Common myeloid progenitor, CD34-positive (primary cell): Measurements from ENCODE around the gene CIAO3.

Experiments
- CTCF ChIA-PET: fragments of 350-600 bp; sonication (Branson Sonifier 250); formaldehyde crosslinking; loops from one replicate; lab custom pipeline; 2021; ENCODE audit warnings: antibody characterized with exemption; lab: Charles Lee
- POLR2A ChIA-PET: fragments of 350-600 bp; sonication (Branson Sonifier 250); formaldehyde crosslinking; loops from one replicate; lab custom pipeline; 2021; ENCODE audit warnings: antibody characterized with exemption; lab: Charles Lee
- DNase-seq, 3 donors: peaks; one replicate each; pipeline versions ENCODE4 v3.0.0 to v3.0.0-alpha.2; 2013
- H3K27ac ChIP-seq, 2 experiments: 1 replicate in 1 of 2; 2 replicates in 1 of 2; pipeline ENCODE4 v1.7.0; 2013; ENCODE audit warnings: inconsistent platforms in 2 of 2, low read length in 2 of 2, mild to moderate bottlenecking in 2 of 2, low read depth in 1 of 2, moderate library complexity in 1 of 2; ENCODE audit not compliant: severe bottlenecking in 2 of 2, insufficient read depth in 1 of 2, poor library complexity in 1 of 2
- H3K27me3 ChIP-seq, 5 experiments: replicated peaks in 2 of 5; 1 replicate in 3 of 5; 2 replicates in 2 of 5; pipeline versions ENCODE4 v1.6.1 to v1.7.0; 2013; ENCODE audit warnings: low read length in 4 of 5, mild to moderate bottlenecking in 2 of 5, moderate library complexity in 2 of 5, inconsistent platforms in 1 of 5; ENCODE audit not compliant: insufficient read depth in 5 of 5, control insufficient read depth in 4 of 5
- H3K36me3 ChIP-seq, 4 experiments: 1 replicate in 2 of 4; 2 replicates in 2 of 4; pipeline versions ENCODE4 v1.6.1 to v1.7.0; 2013; ENCODE audit warnings: low read length in 3 of 4, control low read depth in 1 of 4, mild to moderate bottlenecking in 1 of 4; ENCODE audit not compliant: control insufficient read depth in 4 of 4, insufficient read depth in 4 of 4
- H3K4me1 ChIP-seq, 4 experiments: 1 replicate in 3 of 4; 2 replicates in 1 of 4; pipeline versions ENCODE4 v1.6.1 to v1.7.1; 2013; ENCODE audit warnings: low read length in 3 of 4, mild to moderate bottlenecking in 3 of 4, control low read depth in 1 of 4, inconsistent platforms in 1 of 4, moderate library complexity in 1 of 4; ENCODE audit not compliant: control insufficient read depth in 4 of 4, insufficient read depth in 4 of 4; ENCODE audit errors: control extremely low read depth in 1 of 4
- H3K4me3 ChIP-seq, 7 experiments: 1 replicate in 4 of 7; 2 replicates in 3 of 7; pipeline versions ENCODE4 v1.5.1 to v1.7.0; 2013; ENCODE audit warnings: mild to moderate bottlenecking in 7 of 7, low read length in 6 of 7, moderate library complexity in 6 of 7, inconsistent platforms in 2 of 7, low read depth in 2 of 7, control low read depth in 1 of 7; ENCODE audit not compliant: insufficient read depth in 4 of 7, control insufficient read depth in 1 of 7; ENCODE audit errors: extremely low read depth in 1 of 7
- H3K9me3 ChIP-seq, 5 experiments: 1 replicate in 4 of 5; 2 replicates in 1 of 5; pipeline versions ENCODE4 v1.6.1 to v1.7.1; 2013; ENCODE audit warnings: low read length in 4 of 5, mild to moderate bottlenecking in 2 of 5, inconsistent platforms in 1 of 5, low read depth in 1 of 5, moderate library complexity in 1 of 5; ENCODE audit not compliant: control insufficient read depth in 4 of 5, insufficient read depth in 2 of 5; ENCODE audit errors: control extremely low read depth in 1 of 5
- WGBS: methylation state at CpG from one replicate; pipeline ENCODE4 v1.1.5; 2013; ENCODE audit not compliant: insufficient coverage; 5-methylcytosine and 5-hydroxymethylcytosine counted together

Gene CIAO3

DNA sequence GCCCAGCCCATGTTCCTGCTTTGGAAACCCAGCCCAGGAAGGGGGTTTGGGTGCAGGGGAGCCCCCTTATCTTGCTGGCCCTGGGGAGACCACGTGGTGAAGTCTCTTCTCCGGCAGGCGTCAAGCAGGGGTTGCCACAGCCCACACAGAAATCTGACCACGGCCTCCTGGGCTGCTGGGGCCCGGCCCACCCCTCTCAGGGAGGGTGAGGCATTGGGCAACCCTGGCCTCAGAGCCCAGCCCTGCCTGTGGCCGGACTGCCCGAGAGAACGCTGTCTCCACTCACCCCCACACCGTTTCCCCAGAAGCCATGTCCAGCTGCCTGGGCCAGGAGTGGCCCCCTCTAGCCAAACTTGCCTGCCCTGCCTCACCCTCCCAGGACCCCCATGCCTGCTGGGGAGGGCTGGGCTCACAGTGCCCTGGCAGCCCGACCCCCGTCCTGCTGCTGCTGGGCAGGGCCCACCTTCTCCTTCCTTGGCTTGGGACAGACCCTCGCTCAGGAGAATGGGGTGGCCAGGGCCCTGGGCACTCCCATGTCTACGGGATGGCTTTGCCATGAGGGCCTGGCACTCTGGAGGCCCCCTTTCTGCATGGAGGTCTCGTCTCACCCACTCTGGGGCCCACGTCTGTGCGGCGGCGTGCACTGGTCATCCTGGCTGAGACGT is 40.7 kb upstream of the CIAO3 start:
- CTCF ChIA-PET = interaction anchor here (0.9 to 1.6 kb wide), 4 partner anchors 33 to 79 kb away, joined by 3 to 5 read pairs (median 4); partner anchors contain the start of gene CIAO3
- 75% methylated on average over 12 of the region's 19 CpGs for WGBS
- DNase-seq = no peak

GRCh38 chr16:780296-780695 is 39.5 kb upstream of the CIAO3 start:
- 96% methylated on average over 16 of the region's 16 CpGs for WGBS
- peaks cover 0 to 14% (median 7%) of the 10 kb centered on the region in 4 experiments for H3K4me1 ChIP-seq
- H3K27ac ChIP-seq = no peak overlapping the region
- H3K27me3 ChIP-seq = peaks cover 0 to 18% (median 3%) of the 10 kb centered on the region in 5 experiments
- H3K9me3 ChIP-seq = no peaks in the 10 kb centered on the region
- DNase-seq = no peak
- no peak overlapping the region for H3K4me3 ChIP-seq
- H3K36me3 ChIP-seq = peaks cover 0 to 9% (median 1%) of the 10 kb centered on the region in 4 experiments
- ChIA-PET CTCF (interaction anchor here (1.1 to 1.6 kb wide), 4 partner anchors 21 to 68 kb away, joined by 3 to 6 read pairs (median 4); no protein-coding TSS in a partner anchor), POLR2A (no interaction called here)

More for the DNA sequence above, 40.7 kb upstream of the CIAO3 start:
- H3K4me1 ChIP-seq = peaks cover 0 to 14% (median 10%) of the 10 kb centered on the region in 4 experiments
- peaks cover 0 to 19% (median 8%) of the 10 kb centered on the region in 4 experiments for H3K36me3 ChIP-seq
- no peak overlapping the region for H3K27ac ChIP-seq
- POLR2A ChIA-PET = no interaction called here
- no peaks in the 10 kb centered on the region for H3K9me3 ChIP-seq
- no peak overlapping the region for H3K4me3 ChIP-seq
- peaks cover 0 to 18% (median 3%) of the 10 kb centered on the region in 5 experiments for H3K27me3 ChIP-seq

- 87% methylated on average over 7 of the region's 13 CpGs for WGBS
- no peaks in the 10 kb centered on the region for H3K9me3 ChIP-seq
- POLR2A ChIA-PET = no interaction called here
- H3K36me3 ChIP-seq = peaks cover 0 to 1% (median 0%) of the 10 kb centered on the region in 4 experiments
- no peak overlapping the region for H3K27ac ChIP-seq
- DNase-seq = no peak
- peaks cover 0 to 18% (median 3%) of the 10 kb centered on the region in 5 experiments for H3K27me3 ChIP-seq
- peaks cover 0 to 14% (median 6%) of the 10 kb centered on the region in 4 experiments for H3K4me1 ChIP-seq
- H3K4me3 ChIP-seq = no peak overlapping the region
- CTCF ChIA-PET = interaction anchor here (1.1 to 1.6 kb wide), 2 partner anchors 22 to 35 kb away, joined by 3 read pairs; no protein-coding TSS in a partner anchor
Measured at GRCh38 chr16:779561-779960, 38.8 kb upstream of the CIAO3 start.

DNA sequence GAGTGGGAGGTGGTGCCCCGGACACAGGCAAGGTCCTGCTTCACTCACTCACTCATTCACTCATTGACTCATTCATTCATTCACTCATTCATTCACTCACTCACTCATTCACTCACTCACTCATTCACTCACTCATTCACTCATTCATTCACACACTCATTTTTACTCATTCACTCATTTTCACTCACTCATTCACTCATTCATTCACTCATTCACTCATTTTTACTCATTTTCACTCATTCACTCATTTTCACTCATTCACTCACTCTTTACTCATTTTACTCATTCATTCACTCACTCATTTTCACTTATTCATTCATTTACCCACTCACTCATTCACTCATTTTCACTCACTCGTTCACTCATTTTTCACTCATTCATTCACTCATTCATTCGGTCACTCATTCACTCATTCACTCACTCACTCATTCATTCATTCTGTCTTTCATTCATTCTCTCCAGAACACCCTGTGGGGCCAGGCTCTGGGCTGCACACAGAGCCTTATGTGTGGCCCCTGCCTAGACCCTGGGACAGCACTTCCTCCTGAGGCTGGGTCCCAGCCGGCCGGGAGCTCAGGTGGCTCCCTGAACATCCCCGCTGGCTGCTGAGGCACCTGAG is 38.2 kb upstream of the CIAO3 start:
- CTCF ChIA-PET = no interaction called here
- Histone ChIP-seq H3K36me3 (no peaks in the 10 kb centered on the region), H3K4me1 (peaks cover 0 to 14% (median 6%) of the 10 kb centered on the region in 4 experiments), H3K4me3 (no peak overlapping the region), H3K27ac (no peak overlapping the region), H3K9me3 (no peaks in the 10 kb centered on the region), H3K27me3 (peaks cover 0 to 18% (median 3%) of the 10 kb centered on the region in 5 experiments)
- no peak for DNase-seq
- POLR2A ChIA-PET = no interaction called here
- WGBS = 91% methylated on average over 5 of the region's 6 CpGs

DNA sequence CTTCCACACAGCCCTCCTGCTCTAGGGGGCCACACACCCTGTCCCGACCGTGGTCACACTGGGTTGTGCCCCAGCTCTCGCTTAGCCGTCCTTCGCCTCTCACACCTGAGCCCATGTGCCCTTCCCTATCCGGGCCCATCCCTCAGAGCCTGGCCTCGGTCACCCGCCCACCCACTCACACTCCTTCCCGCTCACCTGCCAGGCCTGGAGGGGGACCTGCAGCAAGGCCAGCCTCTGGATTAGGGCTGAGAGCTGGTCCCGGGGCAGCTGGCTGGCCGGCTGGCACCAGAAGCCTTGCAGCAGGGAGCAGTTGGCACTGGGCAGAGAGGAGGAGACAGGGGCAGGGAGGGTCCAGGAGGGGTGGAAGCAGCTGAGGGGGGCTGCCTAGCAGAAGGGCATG is 37.6 kb upstream of the CIAO3 start:
- POLR2A ChIA-PET = no interaction called here
- Histone ChIP-seq H3K9me3 (no peaks in the 10 kb centered on the region), H3K4me3 (no peak overlapping the region), H3K36me3 (no peaks in the 10 kb centered on the region), H3K27ac (no peak overlapping the region), H3K27me3 (peaks cover 0 to 18% (median 3%) of the 10 kb centered on the region in 5 experiments), H3K4me1 (peaks cover 0 to 14% (median 6%) of the 10 kb centered on the region in 4 experiments)
- CTCF ChIA-PET = no interaction called here
- no peak for DNase-seq
- 95% methylated on average over 11 of the region's 11 CpGs for WGBS

GRCh38 chr16:777826-778225 is 37.0 kb upstream of the CIAO3 start:
- POLR2A ChIA-PET = no interaction called here
- WGBS = 18% methylated on average over 13 of the region's 16 CpGs

GRCh38 chr16:776824-777223 is 36.0 kb upstream of the CIAO3 start:
- DNase-seq = no peak
- WGBS = 98% methylated on average over 8 of the region's 9 CpGs
- Histone ChIP-seq H3K4me1 (peaks cover 0 to 14% (median 6%) of the 10 kb centered on the region in 4 experiments), H3K4me3 (no peak overlapping the region), H3K27me3 (peaks cover 0 to 15% (median 3%) of the 10 kb centered on the region in 5 experiments), H3K36me3 (no peaks in the 10 kb centered on the region), H3K9me3 (no peaks in the 10 kb centered on the region), H3K27ac (no peak overlapping the region)
- CTCF ChIA-PET = interaction anchor here (0.9 to 1.5 kb wide), 2 partner anchors 8 to 65 kb away, joined by 3 to 4 read pairs; no protein-coding TSS in a partner anchor
- POLR2A ChIA-PET = no interaction called here

More at GRCh38 chr16:777826-778225, 37.0 kb upstream of the CIAO3 start:
- CTCF ChIA-PET = no interaction called here
- H3K27me3 ChIP-seq = peaks cover 0 to 18% (median 3%) of the 10 kb centered on the region in 5 experiments
- H3K27ac ChIP-seq = no peak overlapping the region
- no peaks in the 10 kb centered on the region for H3K9me3 ChIP-seq
- peaks cover 0 to 14% (median 6%) of the 10 kb centered on the region in 4 experiments for H3K4me1 ChIP-seq
- no peak overlapping the region for H3K4me3 ChIP-seq
- no peaks in the 10 kb centered on the region for H3K36me3 ChIP-seq
- no peak for DNase-seq
